Ureter (tissue), 1 donor: ENCODE results near the gene TRMT61B. TPM values are rescaled to one million over a fixed set of nuclear protein-coding genes. Genes with fewer than 3 reads are reported as not detected.

Experiments used
- DNase-seq: peaks from one replicate; pipeline ENCODE4 v3.0.0-alpha.2; 2020; ENCODE audit warnings: low spot score
- total RNA-seq: library from RNA; stranded (reverse); gene quantifications from one replicate; pipeline ENCODE4 v1.2.4, GENCODE V29; 2023
- donor health status: DM: yes; HTN: yes; CAD: no.

The TRMT61B gene
- total RNA-seq, 1 donor from 2014 or later: 22.8 TPM

DNA sequence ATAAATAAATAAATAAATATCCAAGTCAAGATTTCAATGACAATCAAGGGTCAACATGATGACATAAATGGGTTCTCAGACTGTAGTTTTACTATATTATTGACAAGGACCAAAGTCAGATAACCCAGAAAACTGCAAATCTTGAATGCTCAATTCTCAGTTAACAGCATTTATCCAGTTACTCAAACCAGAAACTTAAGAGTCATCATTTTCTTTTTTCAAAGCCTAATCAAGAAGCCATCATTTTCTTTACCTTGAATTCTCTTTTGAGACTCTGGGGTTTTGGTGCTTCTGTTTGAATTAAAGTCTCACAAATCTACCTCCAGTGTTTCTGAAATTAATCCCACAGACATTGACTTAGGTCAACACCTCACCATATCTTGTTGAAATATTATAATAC lies 14.1 kb downstream of the TRMT61B start:
- DNase-seq: no peak

DNA sequence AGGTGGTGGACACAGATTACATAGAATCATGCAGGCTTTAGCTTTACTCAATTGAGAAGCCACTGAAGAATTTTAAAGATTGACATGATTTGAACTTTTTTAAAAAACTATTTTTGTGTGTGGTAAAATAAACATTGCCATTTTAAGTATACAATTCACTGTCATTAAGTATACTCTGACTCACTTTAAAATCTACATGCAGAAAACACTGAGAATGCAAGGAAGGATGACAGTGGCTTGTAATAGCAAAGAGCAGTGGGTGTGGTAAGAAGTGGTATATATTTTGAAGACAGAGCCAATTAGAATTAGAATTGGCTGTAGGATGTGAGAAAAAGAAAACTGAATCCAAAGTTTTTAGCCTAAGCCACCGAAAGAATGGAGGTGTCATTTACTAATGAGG lies 14.9 kb downstream of the TRMT61B start:
- no peak for DNase-seq

DNA sequence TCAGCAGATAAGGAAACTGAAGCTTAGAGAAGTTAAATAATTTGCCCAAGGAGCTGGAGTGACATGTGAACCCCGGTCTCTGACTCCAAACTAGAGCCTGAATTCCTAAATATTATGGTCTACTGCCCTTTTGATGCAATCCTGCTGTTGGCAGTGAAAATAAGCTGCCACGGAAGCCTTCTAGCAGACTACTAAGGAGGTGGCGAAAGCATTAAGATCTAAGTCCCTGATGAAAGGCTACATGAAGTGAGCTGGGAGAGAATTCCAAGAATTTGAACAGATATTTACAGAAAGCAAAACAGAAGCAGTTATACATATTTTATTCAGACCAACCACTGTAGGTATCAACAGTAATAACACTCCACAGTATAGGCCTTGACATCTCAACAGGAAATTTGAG lies 28.1 kb downstream of the TRMT61B start:
- DNase-seq: no peak

DNA sequence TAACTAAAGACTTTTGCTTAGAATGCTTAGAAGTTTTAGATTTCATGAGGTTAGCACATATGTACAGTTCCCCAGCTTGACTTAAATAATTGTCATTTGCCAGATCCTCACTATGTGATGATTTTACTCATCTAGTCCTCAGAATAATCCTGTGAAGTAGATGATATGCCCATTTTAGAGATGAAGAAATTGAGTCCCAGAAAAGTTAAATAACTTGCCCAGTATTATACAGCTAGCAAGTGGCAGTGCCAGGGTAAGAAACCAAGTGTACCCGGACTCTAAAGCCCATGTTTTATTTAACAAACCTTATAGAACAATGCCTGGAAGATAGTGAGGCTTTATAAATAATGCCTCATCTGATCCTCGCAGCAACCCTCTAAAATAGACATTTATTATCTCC lies 31.1 kb downstream of the TRMT61B start:
- no peak for DNase-seq

GRCh38 chr2:28835781-28836180 lies 34.3 kb downstream of the TRMT61B start:
- no peak for DNase-seq

DNA sequence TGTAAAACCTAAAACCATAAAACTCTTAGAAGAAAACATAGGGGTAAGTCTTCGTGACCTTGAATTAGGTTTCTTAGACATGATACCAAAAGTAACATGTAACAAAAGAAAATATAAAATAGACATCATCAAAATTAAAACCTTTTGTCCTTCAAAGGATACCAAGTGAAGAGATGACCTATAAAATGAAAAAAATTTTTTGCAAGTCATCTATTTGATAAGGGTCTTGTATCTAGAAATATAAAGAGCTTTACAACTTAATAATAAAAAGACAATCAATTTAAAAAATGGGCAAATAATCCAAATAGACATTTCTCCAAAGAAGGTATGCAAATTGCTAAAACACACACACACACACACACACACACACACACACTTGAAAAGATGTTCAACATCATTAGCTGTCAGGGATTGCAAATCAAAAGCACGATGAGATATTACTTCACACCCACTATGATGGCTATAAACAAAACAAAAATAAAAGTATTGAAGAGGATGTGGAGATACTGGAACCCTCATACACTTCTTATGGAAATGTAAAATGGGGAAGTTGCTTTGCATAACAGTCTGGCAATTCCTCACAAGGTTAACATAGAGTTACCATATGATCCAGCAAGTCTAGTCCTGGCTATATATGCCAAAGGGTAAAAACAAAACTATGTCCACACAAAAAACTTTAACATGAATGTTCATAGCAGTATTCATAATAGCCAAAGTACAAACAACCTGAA lies 36.2 kb downstream of the TRMT61B start:
- no peak for DNase-seq

- no peak for DNase-seq
Observed at GRCh38 chr2:28828382-28828781, 41.7 kb downstream of the TRMT61B start.

GRCh38 chr2:28824870-28825269 lies 45.2 kb downstream of the TRMT61B start:
- DNase-seq: no peak

DNA sequence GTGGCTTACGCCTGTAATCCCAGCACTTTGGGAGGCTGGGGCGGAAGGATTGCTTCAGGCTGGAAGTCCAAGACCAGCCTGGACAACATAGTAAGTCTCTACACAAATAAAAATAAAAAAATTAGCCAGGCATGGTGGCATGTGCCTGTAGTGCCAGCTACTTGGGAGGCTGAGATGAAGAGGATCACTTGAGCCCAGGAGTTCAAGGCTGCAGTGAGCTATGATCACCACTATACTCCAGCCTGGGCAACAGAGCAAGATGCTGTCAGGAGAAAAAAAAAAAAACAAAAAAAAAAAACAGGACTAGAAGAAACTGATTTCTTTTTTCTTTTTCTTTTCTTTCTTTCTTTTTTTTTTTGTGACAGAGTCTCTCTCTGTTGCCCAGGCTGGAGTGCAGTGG lies 45.9 kb downstream of the TRMT61B start:
- no peak for DNase-seq

- no peak for DNase-seq
Observed at GRCh38 chr2:28822036-28822435, 48.1 kb downstream of the TRMT61B start.

DNA sequence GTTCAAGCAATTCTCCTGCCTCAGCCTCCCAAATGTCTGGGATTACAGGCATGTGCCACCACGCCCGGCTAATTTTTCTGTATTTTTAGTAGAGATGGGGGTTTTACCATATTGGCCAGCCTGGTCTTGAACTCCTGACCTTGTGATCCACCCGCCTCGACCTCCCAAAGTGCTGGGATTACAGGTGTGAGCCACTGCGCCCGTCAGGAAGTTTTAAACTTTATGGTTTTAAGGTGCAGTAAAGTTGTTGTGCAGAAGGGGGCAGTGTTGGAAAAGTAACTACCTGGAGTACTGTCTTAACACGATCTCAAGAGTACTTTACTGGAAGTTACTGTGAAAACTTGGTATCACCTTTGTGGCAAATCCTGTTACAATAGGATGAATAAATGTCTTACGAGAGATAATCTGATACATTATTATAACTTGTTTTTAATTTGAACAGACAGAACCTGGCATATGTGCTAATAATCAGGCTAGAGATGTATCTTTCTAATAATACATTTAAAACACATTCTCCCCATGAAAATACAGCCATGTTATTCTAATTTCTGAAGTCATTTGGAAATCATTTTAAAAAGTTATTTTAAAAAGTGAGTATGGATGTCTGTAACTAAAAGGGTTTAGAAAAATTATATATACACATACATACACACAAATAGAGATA lies 48.7 kb downstream of the TRMT61B start:
- peak; percentile 61 for DNase-seq

GRCh38 chr2:28818053-28818452 lies 52.1 kb downstream of the TRMT61B start:
- DNase-seq: no peak

DNA sequence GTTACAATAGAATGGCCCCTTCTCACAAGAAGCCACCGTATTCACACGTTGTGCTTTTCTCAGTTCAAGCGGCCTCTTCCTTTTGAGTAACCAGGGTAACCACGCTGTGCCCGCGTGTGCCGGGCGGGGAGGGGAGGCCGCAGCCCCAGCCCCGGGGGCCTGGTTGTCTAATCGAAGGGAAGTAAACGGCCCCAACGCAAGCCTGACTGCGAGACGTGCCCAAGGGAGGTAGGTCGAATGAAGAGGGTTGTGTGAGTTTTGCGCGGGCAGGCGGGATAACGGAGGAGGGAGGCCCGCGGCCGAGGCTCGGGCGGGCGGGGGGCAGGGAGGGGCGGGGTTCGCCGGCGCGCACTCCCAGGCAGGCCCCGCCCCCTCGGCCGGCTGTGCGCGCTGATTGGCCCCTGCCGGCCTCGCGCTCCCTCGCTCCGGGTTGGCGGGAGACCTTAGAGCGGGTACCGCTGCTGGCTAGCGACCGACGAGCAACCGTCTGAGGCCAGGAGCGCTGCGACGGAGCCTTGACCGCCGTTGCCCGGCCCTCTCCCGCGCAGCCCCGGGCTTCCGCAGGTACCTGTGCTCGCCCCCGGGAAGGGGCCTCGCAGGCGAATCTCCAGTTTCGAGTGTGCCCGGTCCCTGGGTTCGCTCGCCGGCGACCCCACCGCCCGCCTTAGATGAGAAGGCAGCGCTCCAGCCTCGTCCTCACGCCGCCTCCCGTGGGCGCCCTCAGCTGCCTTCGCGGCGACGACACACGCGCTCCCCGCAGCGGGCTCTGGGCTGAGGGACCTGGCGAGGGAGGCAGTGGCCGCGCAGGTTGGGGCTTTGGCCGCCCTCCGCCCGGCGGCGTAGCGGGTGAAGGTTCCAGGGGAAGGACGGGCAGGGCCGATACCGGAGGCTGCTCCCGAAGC lies 59.5 kb downstream of the TRMT61B start, which contains the start of gene SPDYA:
SPDYA (plus strand) TSS at position 451 of the 902 bp plus-strand sequence. CDS start 5,181 bp downstream, outside the sequence.
- DNase-seq: peak; percentile 56

GRCh38 chr2:28809927-28810326 lies 60.2 kb downstream of the TRMT61B start:
- no peak for DNase-seq

DNA sequence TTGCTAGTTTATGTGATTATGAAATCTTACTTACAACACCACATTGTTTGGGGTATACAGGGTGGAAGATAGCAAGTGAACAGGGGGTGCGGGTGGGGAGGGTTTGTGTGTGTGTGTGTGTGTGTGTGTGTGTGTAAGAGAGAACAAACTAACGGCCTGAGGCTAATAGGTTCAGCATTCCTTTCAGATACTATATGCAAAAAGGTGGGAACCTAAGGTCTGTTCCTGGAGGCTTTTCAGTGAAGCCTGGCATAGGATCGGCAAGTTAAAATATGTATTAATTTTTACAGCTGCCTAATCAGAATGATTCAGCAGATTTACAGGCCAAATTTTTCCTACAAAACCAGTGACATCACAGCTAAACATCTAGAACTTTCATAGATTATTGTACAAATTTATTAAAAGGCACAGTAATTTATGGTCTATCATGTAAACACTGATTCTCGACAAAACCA lies 67.1 kb downstream of the TRMT61B start:
- DNase-seq: no peak

- DNase-seq: no peak
Observed at GRCh38 chr2:28801726-28802125, 68.4 kb downstream of the TRMT61B start.

Other genes with a start within 250 kb of the TRMT61B start
- gene PPP1CB, start 118.5 kb downstream of the TRMT61B start, total RNA-seq: 373 TPM
- gene SPDYA, start 59.5 kb downstream of the TRMT61B start, total RNA-seq: 2.5 TPM
- gene WDR43, start 24.4 kb upstream of the TRMT61B start, total RNA-seq: 92.4 TPM
- 0.31 TPM for gene TOGARAM2, start 111.0 kb upstream of the TRMT61B start, total RNA-seq
- gene PCARE, start 204.2 kb upstream of the TRMT61B start, total RNA-seq: not detected
- 32.8 TPM for gene CLIP4, start 245.1 kb upstream of the TRMT61B start, total RNA-seq